ENCODE data around the gene SPEG. TPM values are rescaled to one million over a fixed set of nuclear protein-coding genes. Genes with fewer than 3 reads are reported as not detected.

The SPEG gene
- total and polyA plus RNA-seq, 2 experiments from 2014 or later, result 12.6 to 32.4 TPM

- Histone ChIP-seq H3K9me2 (ENCODE audit: insufficient read depth) (0 out of 2 replicates have a peak, but pooled peaks cover 3% of the 10 kb centered on the region), H3F3A (replicated peaks; ENCODE audit: low read depth) (0 out of 2 replicates have a peak, but pooled peaks cover 8% of the 10 kb centered on the region), H4K20me1 (replicated peaks; ENCODE audit: insufficient read depth) (no peaks in the 10 kb centered on the region), H3K4me3 (peak overlapping the region; percentile 52), H3K27me3 (ENCODE audit: insufficient read depth) (peaks cover 41% of the 10 kb centered on the region), H2AFZ (no peak overlapping the region), H3K27ac (ENCODE audit: low read depth) (no peak overlapping the region), H3K4me1 (ENCODE audit: insufficient read depth) (peaks cover 28% of the 10 kb centered on the region), H3K36me3 (ENCODE audit: insufficient read depth) (no peaks in the 10 kb centered on the region), H3K79me2 (replicated peaks; ENCODE audit: insufficient read depth) (no peaks in the 10 kb centered on the region), H3K4me2 (peak overlapping the region; percentile 80)
- ATAC-seq (0 out of 3 replicates have a peak, but pooled peaks have one; percentile 4), DNase-seq (ENCODE audit: low spot score) (no peak)
- TF ChIP-seq EZH2 (IDR thresholded peaks at IDR 0.05; ENCODE audit: low read depth, unreplicated experiment) (no peak), REST (IDR thresholded peaks at IDR 0.05; ENCODE audit: unreplicated experiment) (no peak)
- no peaks in the 10 kb centered on the region for H3K36me3 Mint-ChIP-seq (ENCODE audit: low read depth)
- no peak overlapping the region for H3K27ac Mint-ChIP-seq
- peaks cover 24% of the 10 kb centered on the region for H3K4me1 Mint-ChIP-seq
- H3K27me3 Mint-ChIP-seq (ENCODE audit: insufficient read depth, low read depth, poor library complexity), result peaks cover 41% of the 10 kb centered on the region
- H3K4me3 Mint-ChIP-seq, result peak overlapping the region; percentile 42
- no peaks in the 10 kb centered on the region for H3K9me3 Mint-ChIP-seq
Observed at GRCh38 chr2:219419331-219420197, 15.1 kb upstream of the SPEG start.

DNA sequence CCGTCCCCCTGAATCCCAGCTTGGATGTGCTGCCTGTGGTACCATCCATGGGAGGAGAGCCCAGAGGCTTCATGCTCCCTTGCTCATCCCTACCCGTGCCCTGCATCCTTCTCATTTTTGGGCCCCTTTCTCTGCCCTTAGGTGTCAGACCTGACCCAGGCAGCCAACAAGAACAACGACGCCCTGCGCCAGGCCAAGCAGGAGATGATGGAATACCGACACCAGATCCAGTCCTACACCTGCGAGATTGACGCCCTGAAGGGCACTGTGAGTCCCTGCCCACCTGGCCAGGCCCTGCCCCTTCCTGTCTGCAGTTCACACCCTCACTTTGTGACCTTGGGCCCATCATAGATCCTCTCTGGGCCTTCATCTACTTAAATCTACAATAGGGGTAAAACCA lies 14.0 kb upstream of the SPEG start:
- no peak overlapping the region for H2AFZ ChIP-seq
- no peak for ATAC-seq
- TF ChIP-seq REST (IDR thresholded peaks at IDR 0.05; ENCODE audit: unreplicated experiment) (no peak), ETS1 (IDR thresholded peaks at IDR 0.05) (no peak), ZNF331 (CRISPR knock-in tag; IDR thresholded peaks at IDR 0.05; ENCODE audit: low read depth) (no peak), CREB1 (CRISPR knock-in tag; IDR thresholded peaks at IDR 0.05; ENCODE audit: low read depth) (no peak)
- Mint-ChIP-seq H3K36me3 (ENCODE audit: low read depth) (no peaks in the 10 kb centered on the region), H3K9me3 (no peaks in the 10 kb centered on the region), H3K4me1 (peaks cover 19% of the 10 kb centered on the region), H3K27me3 (ENCODE audit: insufficient read depth, low read depth, poor library complexity) (peaks cover 40% of the 10 kb centered on the region), H3K4me3 (no peak overlapping the region), H3K27ac (no peak overlapping the region)
- no peak overlapping the region for H3K27ac ChIP-seq (ENCODE audit: low read depth)
- peaks cover 22% of the 10 kb centered on the region for H3K4me1 ChIP-seq (ENCODE audit: insufficient read depth)
- H4K20me1 ChIP-seq (replicated peaks; ENCODE audit: insufficient read depth), result no peaks in the 10 kb centered on the region
- H3K79me2 ChIP-seq (replicated peaks; ENCODE audit: insufficient read depth), result no peaks in the 10 kb centered on the region
- H3K4me2 ChIP-seq, result no peak overlapping the region
- DNase-seq (ENCODE audit: low spot score), result no peak
- 0 out of 2 replicates have a peak, but pooled peaks cover 8% of the 10 kb centered on the region for H3F3A ChIP-seq (replicated peaks; ENCODE audit: low read depth)
- no peak overlapping the region for H3K4me3 ChIP-seq
- H3K36me3 ChIP-seq (ENCODE audit: insufficient read depth), result no peaks in the 10 kb centered on the region
- H3K27me3 ChIP-seq (ENCODE audit: insufficient read depth), result peaks cover 41% of the 10 kb centered on the region
- H3K9me2 ChIP-seq (ENCODE audit: insufficient read depth), result 0 out of 2 replicates have a peak, but pooled peaks cover 3% of the 10 kb centered on the region

Data from GM23338 (cell line).